ENCODE measurements around the gene ZNF512B.

- TF ChIP-seq CTCF (IDR thresholded peaks at IDR 0.05; ENCODE audit: low read length) (no peak), EZH2 (optimal IDR thresholded peaks at IDR 0.05; ENCODE audit: low read depth, low read length) (no peak), EZH2phosphoT487 (IDR thresholded peaks at IDR 0.05; ENCODE audit: low read length) (no peak)
Observed at GRCh38 chr20:63962426-63963347, 7.0 kb downstream of the ZNF512B start.

Data from MM.1S (cell line).